K562 (cell line): ENCODE results near the gene OSCP1. TPM values are rescaled to one million over a fixed set of nuclear protein-coding genes. Genes with fewer than 3 reads are reported as not detected.

Source experiments
- NCOA1 ChIP-seq: fragments of 450-650 bp; IDR thresholded peaks from 2 replicates; pipeline ENCODE4 v1.6.1; 2016; ENCODE audit warnings: low read depth
- NRF1 ChIP-seq, 2 experiments: fragments of 450-650 bp; IDR thresholded peaks in 1 of 2; conservative IDR thresholded peaks in 1 of 2; 2 replicates each; pipeline ENCODE4 v1.6.1; 2014; ENCODE audit warnings: mild to moderate bottlenecking in 2 of 2
- PRPF4 ChIP-seq: fragments of 200-400 bp; formaldehyde crosslinking; IDR thresholded peaks from one replicate; pipeline ENCODE4 v1.6.1; 2017; ENCODE audit warnings: low read length, low read depth, mild to moderate bottlenecking; ENCODE audit not compliant: insufficient read depth, poor library complexity, severe bottlenecking
- polyA plus RNA-seq, 8 experiments: library from polyadenylated mRNA; depleted of rRNA in 4 of 8; stranded (reverse) in 5 of 8; unstranded in 3 of 8; fragments of >200 nt; fragmentation: Nextera tagmentation in 2 of 8; fragmentation: Illumina TruSeq in 1 of 8; extraction: Ambion mirVana in 2 of 8; extraction: Trizol in 1 of 8; gene quantifications; 2 replicates each; pipeline versions ENCODE4 v1.2.1 to v1.2.3, GENCODE V29; 2011 to 2014; ENCODE audit warnings: inconsistent platforms in 1 of 8, missing spikeins in 1 of 8
- total RNA-seq, 7 experiments: library from RNA; depleted of rRNA in 6 of 7; stranded (reverse); fragments of >200 nt in 6 of 7; fragmentation: Illumina TruSeq in 2 of 7; extraction: Trizol in 2 of 7; gene quantifications; 2 replicates each; pipeline versions ENCODE4 v1.2.1 to v1.2.3, GENCODE V29; 2011 to 2021; ENCODE audit warnings: low replicate concordance in 1 of 7
- TF ChIP-seq, protein P1 (sequence below): fragments of 250-450 bp; sonication (Bioruptor Pico); IDR thresholded peaks from 2 replicates; pipeline ENCODE4 v1.4.0; 2020
- TF ChIP-seq, protein P2 (sequence below): fragments of 450-650 bp; IDR thresholded peaks from 2 replicates; pipeline ENCODE4 v1.7.0; 2016; ENCODE audit warnings: borderline replicate concordance

The OSCP1 gene
- total and polyA plus RNA-seq, 9 of the 15 experiments (the other 6 are each of a cell fraction or from before 2014, with no cell fraction given) = 0.15 to 0.40 (median 0.33) TPM; not detected in 5

DNA sequence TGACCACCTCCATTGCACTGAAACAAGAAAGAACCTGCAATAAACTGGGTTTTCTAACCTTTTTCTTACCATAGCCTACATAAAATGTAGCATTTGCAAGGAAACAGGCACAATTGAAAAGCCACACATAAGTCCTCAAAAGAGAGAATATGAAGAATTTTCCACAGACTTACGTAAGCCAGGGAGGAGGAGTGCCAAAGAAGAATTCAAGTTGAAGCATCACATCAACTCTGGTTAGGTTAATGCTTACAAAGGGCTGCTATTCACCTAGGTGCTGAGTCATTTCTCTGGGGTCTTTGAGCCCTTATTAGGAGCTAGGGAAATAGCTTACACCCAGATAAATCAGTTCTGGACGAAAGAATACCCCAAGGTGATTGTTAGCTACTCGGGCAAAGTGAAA is 9.6 kb downstream of the OSCP1 start (continued):
- TF ChIP-seq, protein P1, sequence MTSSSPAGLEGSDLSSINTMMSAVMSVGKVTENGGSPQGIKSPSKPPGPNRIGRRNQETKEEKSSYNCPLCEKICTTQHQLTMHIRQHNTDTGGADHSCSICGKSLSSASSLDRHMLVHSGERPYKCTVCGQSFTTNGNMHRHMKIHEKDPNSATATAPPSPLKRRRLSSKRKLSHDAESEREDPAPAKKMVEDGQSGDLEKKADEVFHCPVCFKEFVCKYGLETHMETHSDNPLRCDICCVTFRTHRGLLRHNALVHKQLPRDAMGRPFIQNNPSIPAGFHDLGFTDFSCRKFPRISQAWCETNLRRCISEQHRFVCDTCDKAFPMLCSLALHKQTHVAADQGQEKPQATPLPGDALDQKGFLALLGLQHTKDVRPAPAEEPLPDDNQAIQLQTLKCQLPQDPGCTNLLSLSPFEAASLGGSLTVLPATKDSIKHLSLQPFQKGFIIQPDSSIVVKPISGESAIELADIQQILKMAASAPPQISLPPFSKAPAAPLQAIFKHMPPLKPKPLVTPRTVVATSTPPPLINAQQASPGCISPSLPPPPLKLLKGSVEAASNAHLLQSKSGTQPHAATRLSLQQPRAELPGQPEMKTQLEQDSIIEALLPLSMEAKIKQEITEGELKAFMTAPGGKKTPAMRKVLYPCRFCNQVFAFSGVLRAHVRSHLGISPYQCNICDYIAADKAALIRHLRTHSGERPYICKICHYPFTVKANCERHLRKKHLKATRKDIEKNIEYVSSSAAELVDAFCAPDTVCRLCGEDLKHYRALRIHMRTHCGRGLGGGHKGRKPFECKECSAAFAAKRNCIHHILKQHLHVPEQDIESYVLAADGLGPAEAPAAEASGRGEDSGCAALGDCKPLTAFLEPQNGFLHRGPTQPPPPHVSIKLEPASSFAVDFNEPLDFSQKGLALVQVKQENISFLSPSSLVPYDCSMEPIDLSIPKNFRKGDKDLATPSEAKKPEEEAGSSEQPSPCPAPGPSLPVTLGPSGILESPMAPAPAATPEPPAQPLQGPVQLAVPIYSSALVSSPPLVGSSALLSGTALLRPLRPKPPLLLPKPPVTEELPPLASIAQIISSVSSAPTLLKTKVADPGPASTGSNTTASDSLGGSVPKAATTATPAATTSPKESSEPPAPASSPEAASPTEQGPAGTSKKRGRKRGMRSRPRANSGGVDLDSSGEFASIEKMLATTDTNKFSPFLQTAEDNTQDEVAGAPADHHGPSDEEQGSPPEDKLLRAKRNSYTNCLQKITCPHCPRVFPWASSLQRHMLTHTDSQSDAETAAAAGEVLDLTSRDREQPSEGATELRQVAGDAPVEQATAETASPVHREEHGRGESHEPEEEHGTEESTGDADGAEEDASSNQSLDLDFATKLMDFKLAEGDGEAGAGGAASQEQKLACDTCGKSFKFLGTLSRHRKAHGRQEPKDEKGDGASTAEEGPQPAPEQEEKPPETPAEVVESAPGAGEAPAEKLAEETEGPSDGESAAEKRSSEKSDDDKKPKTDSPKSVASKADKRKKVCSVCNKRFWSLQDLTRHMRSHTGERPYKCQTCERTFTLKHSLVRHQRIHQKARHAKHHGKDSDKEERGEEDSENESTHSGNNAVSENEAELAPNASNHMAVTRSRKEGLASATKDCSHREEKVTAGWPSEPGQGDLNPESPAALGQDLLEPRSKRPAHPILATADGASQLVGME = no peak
- TF ChIP-seq PRPF4 = no peak
- TF ChIP-seq NRF1 (conservative IDR thresholded peaks at IDR 0.05 in 1 of 2, IDR thresholded peaks at IDR 0.05 in 1 of 2) = no peak
- TF ChIP-seq, protein P2, sequence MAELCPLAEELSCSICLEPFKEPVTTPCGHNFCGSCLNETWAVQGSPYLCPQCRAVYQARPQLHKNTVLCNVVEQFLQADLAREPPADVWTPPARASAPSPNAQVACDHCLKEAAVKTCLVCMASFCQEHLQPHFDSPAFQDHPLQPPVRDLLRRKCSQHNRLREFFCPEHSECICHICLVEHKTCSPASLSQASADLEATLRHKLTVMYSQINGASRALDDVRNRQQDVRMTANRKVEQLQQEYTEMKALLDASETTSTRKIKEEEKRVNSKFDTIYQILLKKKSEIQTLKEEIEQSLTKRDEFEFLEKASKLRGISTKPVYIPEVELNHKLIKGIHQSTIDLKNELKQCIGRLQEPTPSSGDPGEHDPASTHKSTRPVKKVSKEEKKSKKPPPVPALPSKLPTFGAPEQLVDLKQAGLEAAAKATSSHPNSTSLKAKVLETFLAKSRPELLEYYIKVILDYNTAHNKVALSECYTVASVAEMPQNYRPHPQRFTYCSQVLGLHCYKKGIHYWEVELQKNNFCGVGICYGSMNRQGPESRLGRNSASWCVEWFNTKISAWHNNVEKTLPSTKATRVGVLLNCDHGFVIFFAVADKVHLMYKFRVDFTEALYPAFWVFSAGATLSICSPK = no peak
- TF ChIP-seq NCOA1 = no peak
- TF ChIP-seq, all 486 proteins: peak for 0
